GM12891 (cell line): ENCODE data around the gene DSTN.

Experiments used
- PAX5 ChIP-seq: IDR thresholded peaks from 2 replicates; pipeline ENCODE4 v1.6.1; 2011; ENCODE audit warnings: low read length, moderate library complexity, mild to moderate bottlenecking; ENCODE audit not compliant: insufficient read depth, severe bottlenecking
- POLR2A ChIP-seq: IDR thresholded peaks from 2 replicates; pipeline ENCODE4 v1.6.1; 2011; ENCODE audit warnings: low read depth, low read length, control low read depth
- POLR2AphosphoS5 ChIP-seq: IDR thresholded peaks from 2 replicates; pipeline ENCODE4 v1.6.1; 2011; ENCODE audit warnings: low read depth, low read length, control low read depth
- POU2F2 ChIP-seq: IDR thresholded peaks from 2 replicates; pipeline ENCODE4 v1.6.1; 2011; ENCODE audit warnings: low read depth, mild to moderate bottlenecking, control low read depth, low read length, moderate library complexity
- SPI1 ChIP-seq: IDR thresholded peaks from 2 replicates; pipeline ENCODE4 v1.6.1; 2011; ENCODE audit warnings: low read depth, low read length, control low read depth
- TAF1 ChIP-seq: IDR thresholded peaks from 2 replicates; pipeline ENCODE4 v1.6.1; 2011; ENCODE audit warnings: low read depth, low read length, control low read depth

DNA sequence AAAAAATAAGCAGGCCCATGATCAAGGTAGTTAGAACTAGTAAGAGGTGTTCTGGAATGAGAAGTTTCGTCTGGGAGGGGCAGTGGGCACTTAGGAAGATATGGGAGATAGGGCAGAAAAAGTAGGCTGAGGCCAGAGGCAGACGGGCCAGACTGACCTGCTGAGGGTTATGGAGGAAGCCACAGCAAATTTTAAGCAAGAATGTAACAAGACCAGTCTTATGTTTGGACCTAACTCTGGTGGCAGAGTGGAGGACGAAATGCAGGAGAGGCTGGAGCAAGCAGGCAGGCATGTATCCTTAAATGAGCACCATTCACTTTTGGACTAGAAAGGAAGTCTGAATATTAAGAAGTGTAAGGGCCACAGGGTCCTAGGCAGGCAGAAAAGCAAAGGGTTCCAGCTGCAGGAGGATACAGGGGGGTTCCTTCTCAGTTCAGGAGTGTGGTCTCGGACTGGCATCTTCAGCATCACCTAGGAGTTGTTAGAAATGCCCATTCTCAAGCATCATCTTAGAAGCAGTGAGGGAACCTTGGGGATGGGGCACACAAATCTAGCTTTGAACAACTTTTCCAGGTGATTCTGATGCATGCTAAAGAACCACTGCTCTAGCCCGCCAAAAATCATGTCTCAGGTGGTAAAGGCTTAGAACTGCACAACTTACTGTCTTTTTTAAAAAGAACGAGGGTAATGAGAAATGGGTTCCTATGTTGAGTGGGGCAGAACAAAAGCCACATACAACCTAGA lies 1.7 kb upstream of the DSTN start:
- TF ChIP-seq POLR2AphosphoS5 (no peak), POLR2A (no peak), TAF1 (no peak), PAX5 (no peak), SPI1 (no peak), POU2F2 (no peak)
